Superior temporal gyrus (tissue), 1 donor: ENCODE results near the gene HTR2B.
"Not testable (repeated sequence)": the region's sequence is repeated elsewhere in the genome, so short reads cannot be mapped to it uniquely, and the experiment has no call there.

ENCODE experiments used
- DNase-seq: peaks from one replicate; pipeline ENCODE4 v3.0.0-alpha.2; 2016; ENCODE audit errors: extremely low spot score

Gene HTR2B

DNA sequence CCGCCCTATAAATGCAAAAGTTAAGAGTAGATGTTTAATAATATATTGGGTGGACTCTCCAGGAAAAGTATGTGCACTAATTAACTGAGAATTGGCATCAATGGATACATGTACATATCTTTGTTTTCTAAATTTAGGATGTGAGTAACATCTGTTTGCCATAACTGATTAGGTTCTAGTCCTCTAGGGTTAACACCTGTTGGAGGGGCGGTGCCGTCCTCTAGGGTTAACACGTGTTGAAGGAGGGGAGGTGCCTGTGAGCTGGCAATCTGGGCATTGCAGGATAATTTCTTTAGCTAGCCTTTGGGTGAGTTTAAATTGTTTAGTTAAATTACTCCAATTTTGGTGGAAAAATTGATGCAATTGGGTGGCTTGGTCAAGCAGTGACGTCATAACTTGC, 30.9 kb downstream of the HTR2B start:
- no peak for DNase-seq

DNA sequence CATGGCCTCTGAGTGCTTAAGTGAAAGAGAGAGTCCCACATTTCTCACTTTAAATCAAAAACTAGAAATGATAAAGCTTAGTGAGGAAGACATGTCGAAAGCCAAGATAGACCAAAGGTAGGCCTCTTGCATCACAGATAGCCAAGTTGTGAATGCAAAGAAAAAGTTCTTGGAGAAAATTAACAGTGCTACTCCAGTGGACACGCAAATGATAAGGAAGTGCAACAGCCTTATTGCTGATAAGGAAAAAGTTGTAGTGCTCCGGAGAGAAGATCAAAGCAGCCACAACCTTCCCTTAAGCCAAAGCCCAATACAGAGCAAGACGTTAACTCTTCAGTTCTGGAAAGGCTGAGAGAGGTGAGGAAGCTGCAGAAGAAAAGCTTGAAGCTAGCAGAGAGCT, 36.1 kb downstream of the HTR2B start:
- no peak for DNase-seq

DNA sequence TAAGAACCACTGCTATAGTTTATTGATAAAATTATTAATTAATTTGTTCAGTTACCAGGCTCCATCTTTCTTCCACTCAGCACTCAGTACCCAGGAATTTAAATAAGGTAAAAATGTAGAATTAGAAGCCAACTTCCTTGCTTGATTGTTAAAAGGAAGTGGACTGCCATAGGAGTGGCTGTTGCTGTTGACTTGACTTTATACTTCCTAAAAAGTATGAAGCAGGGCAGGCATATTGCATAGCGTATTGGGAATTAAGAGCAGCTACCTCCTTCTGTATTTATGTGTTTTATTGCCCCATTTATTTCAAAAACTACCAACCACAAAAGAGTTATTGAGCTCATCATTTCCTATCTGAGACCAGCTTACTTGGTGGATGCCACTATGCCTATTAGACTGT, 40.3 kb downstream of the HTR2B start:
- DNase-seq = no peak

DNA sequence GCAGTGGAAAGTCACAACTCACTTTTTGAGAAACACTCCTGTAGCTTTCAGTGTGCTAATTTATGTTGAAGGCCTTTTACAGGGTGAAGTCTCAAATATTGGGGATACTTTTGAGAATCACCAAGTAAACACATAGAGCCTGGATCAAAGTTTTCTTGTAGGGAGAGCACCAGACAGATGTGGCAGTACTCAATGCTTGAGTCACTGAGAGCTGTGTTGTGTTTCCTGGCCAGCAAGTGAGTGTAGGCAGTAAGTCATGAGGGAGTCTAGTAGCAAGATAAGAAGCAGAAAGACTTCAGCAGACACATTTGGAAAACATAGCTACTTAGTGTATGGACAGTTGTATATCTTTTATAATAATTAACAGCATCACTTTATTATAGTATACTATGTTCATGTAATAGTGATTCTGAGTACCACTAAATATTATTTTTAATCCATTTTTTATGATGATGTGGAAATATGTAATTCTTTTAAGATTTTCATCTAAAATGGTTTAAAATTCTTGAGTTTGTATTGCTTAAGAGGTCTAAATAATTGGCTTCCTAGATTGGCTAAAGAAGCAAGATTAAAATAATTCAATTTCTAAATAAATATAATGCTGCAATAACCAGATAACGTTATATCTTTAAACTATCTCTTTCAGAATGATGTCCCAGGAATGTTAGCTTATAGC, 55.3 kb downstream of the HTR2B start:
- DNase-seq = no peak

GRCh38 chr2:231068525-231069222, 56.2 kb downstream of the HTR2B start:
- no peak for DNase-seq

DNA sequence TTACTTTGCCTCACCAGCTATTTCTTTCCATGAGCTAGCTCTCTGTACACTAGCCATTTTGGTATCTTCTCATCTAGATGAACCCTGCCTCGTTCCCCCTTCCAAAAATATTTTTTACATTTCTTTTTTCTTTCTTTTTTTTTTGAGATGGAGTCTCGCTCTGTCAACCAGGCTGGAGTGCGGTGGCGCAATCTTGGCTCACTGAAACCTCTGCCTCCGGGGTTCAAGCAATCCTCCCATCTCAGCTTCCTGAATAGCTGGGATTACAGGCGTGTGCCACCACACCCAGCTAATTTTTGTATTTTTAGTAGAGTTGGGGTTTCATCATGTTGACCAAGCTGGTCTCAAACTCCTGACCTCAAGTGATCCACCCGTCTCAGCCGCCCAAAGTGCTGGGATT, 57.3 kb downstream of the HTR2B start:
- DNase-seq = not testable (repeated sequence)

DNA sequence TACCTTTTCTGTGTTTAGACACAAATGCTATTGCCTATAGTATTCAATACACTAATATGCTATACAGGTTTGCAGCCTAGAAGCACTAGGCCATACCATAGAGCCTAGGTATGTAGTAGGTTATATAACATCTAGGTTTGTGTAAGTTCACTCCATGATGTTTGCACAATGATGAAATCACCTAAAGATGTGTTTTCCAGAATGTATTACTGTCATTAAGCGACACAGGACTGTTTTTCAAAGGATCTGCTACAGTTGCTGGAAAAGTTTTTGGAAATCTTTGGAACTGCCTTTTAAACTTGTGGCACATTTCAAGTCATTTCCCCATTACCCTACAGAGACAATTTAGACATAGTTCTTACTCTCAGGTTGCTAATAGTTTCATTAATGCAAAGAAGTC, 58.9 kb downstream of the HTR2B start:
- DNase-seq = no peak

- no peak for DNase-seq
Observed at GRCh38 chr2:231063347-231063746, 61.5 kb downstream of the HTR2B start.

DNA sequence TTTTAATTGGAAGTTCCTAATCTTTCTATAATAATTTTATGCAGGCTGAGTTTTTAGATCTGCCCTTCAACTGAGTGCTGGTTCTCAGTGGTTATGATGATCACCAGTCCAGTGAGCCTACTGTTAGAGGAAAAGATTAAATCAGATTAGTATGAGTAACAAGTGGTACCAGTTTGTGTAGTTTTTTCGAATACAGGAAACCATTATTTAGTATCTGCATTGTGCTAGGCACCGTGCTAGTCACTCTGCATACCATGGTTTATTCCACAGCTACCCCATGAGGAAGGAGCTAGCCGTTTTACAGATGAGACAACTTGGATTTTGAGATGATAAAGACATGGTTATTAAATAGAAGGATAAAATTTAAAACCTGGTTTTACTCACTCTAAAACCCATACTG, 62.1 kb downstream of the HTR2B start:
- no peak for DNase-seq

DNA sequence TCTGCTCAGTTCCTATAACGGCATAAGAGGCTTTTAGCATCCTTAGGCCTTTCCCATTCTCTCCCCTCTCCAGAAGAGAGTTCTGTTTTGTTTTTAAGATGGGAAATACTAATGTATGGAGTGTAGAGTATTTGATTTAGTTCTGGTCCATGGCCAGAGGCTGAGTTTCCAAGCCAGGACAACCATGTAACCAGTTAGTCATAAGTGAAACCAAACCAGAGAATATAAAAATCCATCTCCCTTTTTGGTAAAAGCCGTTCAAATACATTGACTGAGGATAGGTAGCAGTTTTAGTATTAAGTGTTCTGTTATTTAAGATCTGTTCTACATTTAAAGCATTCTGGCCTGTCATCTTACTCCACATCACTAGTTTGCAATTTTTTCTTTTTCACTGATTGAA, 65.1 kb downstream of the HTR2B start:
- DNase-seq = no peak

DNA sequence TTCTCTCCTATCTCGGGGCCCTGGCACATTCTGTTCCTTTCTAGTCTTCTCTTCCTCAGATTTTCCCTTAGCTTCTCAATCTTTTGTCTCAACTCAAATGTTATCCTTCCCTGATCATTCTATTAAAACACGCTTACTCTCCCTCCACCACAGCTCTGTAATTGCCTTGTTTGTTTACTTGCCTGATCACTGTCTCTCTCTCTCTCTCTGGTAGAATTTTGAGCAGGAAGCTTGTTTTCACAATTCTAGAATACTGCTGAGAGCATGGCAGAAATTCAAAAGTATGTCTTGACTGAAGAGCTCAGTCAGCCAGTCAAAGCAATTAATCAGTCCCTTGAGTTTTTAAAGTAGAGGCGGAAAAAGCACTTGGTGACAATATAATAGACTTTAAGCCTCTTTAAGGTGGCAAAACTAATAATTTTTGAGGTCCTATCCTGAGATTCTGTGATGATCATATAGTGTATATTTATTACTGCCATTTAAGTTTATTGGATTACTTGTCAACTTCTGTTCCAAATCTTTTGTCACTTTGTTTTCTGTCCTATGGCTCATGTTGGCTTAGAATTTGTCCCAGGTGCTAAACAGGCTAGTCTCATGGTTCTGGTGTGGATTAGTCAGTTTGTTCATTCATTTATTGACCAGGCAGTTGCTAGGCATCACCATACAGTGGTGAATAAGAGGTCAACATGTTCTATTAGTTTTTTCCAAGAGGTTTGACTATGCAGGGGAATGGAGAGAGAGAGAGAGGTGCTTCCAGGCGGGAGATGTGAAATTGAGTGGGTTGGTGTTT, 65.9 kb downstream of the HTR2B start:
- DNase-seq = no peak
